ENCODE data around the gene PRM1. TPM values are rescaled to one million over a fixed set of nuclear protein-coding genes. Genes with fewer than 3 reads are reported as not detected.
A peak's percentile ranks its signal among the peaks of the same experiment; 100 is the strongest.

PRM1 gene
- total RNA-seq, 1 experiment from 2014 or later, result not detected

DNA sequence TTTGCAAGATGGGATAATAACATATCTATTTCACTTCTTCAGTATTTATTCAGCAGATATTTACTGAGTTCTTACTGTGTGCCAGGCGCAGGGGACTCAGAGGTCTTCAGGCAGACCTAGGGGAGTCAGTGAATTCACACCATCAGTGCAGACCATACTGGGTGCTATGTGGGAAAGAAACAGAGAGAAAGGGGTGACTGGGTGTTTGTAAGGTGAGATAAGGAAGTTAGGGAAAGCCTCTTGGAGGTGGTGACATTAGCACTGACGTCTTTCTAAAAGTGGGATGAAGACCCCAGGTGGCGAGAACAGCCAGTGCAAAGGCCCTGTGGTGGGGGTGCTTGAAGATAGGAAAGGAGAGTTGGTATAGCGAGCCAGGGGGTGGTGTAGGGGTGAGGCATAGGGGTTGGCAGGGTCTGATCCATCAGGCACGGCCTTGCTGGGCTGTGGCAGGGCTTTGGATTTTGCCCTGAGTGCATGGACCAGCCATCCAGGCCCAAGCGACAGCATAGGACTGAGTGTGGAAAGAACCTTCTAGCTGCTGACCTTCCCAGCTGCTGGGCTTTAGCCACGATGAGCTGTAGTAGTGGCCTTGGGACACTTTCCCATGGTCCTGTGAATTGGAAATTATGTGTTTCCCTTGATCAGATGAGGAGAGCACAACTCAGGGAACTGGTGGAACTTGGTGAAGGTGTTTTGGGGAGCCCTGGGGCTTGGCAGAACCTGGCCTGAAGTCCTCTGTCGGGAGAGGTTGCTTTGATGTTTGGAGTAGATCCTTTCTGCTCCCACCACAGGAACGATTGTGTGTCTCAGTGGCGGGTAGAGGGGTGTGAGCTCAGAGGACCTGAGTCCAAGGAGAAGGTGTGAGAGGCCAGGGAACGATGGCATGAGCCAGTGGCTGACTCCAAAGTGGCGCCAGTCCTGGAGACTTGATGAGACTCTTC, 21.2 kb downstream of the PRM1 start:
- Histone ChIP-seq H3T11ph (ENCODE audit: low read length) (no peak overlapping the region), H3K18ac (ENCODE audit: insufficient read length, low read depth, low read length) (no peak overlapping the region)
- H3K9me3 Mint-ChIP-seq, result no peaks in the 10 kb centered on the region

More for the DNA sequence above, 21.2 kb downstream of the PRM1 start:
- H3K4me1 ChIP-seq (ENCODE audit: insufficient read depth, low read length), result peaks cover 5% of the 10 kb centered on the region; the same call in 1 of the 2 replicates
- no peaks in the 10 kb centered on the region; the same call in 1 of the 2 replicates for H3K27me3 Mint-ChIP-seq (ENCODE audit: low read depth)
- WGBS (ENCODE audit: extremely low coverage, insufficient read length, low lambda C conversion rate), result no CpG with 5 or more reads among the region's 12 CpGs
- TF ChIP-seq CTCF (conservative IDR thresholded peaks at IDR 0.05), result no peak
- no peak overlapping the region for H3K9ac ChIP-seq (ENCODE audit: extremely low read depth, insufficient read length, low read length)
- H2BK12ac ChIP-seq (ENCODE audit: insufficient read length, low read depth, low read length), result no peak overlapping the region
- no peak overlapping the region for H3K4me3 Mint-ChIP-seq
- H4K20me1 ChIP-seq (ENCODE audit: control insufficient read depth, insufficient read depth, insufficient read length), result no peaks in the 10 kb centered on the region
- no peak overlapping the region for H2BK15ac ChIP-seq (ENCODE audit: low read depth, low read length)
- H3K4me2 ChIP-seq (ENCODE audit: insufficient read depth, insufficient read length, low read length), result no peak overlapping the region
- H3K36me3 Mint-ChIP-seq (ENCODE audit: insufficient read depth in 1 of 3, low read depth in 3 of 3), result no peaks in the 10 kb centered on the region
- H3K23me2 ChIP-seq (ENCODE audit: insufficient read length, low read depth, low read length, poor library complexity, severe bottlenecking), result peaks cover 9% of the 10 kb centered on the region
- peaks cover 1% of the 10 kb centered on the region; the same call in 1 of the 2 replicates for H3K79me2 ChIP-seq (ENCODE audit: insufficient read depth, low read length)
- H2BK20ac ChIP-seq (ENCODE audit: low read depth, low read length, poor library complexity, severe bottlenecking), result no peak overlapping the region
- H3K56ac ChIP-seq (ENCODE audit: insufficient read length, low read depth, low read length), result no peak overlapping the region
- H3K27ac Mint-ChIP-seq, result peak overlapping the region in 2 of 3 experiments; percentile 32 to 76; a peak in 3 of 7 replicates
- H3K79me1 ChIP-seq (ENCODE audit: insufficient read depth, low read depth, low read length, poor library complexity, severe bottlenecking), result no peaks in the 10 kb centered on the region
- H3K23ac ChIP-seq (ENCODE audit: insufficient read length, low read depth, low read length), result no peak overlapping the region
- H3K27ac ChIP-seq (ENCODE audit: insufficient read length, low read depth, low read length), result no peak overlapping the region
- no peak for DNase-seq
- no peak overlapping the region for H4K8ac ChIP-seq (replicated peaks; ENCODE audit: insufficient read length, low read depth, low read length)
- no peak overlapping the region for H2AK5ac ChIP-seq (ENCODE audit: insufficient read length, low read length)
- H2BK120ac ChIP-seq (ENCODE audit: low read depth, low read length, poor library complexity, severe bottlenecking), result no peak overlapping the region
- no peak overlapping the region for H2BK5ac ChIP-seq (ENCODE audit: insufficient read length, low read length)
- H3K27me3 ChIP-seq (ENCODE audit: insufficient read depth, low read length), result no peaks in the 10 kb centered on the region
- no peak overlapping the region for H3K14ac ChIP-seq (ENCODE audit: insufficient read depth, low read length)
- H3K4ac ChIP-seq (ENCODE audit: low read depth, low read length), result no peak overlapping the region
- H4K91ac ChIP-seq (ENCODE audit: insufficient read length, low read depth, low read length), result no peak overlapping the region
- no peak overlapping the region for H4K5ac ChIP-seq (ENCODE audit: insufficient read length, low read depth, low read length)
- peaks cover 15 to 18% of the 10 kb centered on the region in 2 experiments for H3K4me1 Mint-ChIP-seq
- no peaks in the 10 kb centered on the region for H3K9me3 ChIP-seq (ENCODE audit: control insufficient read depth, low read depth, low read length)
- H2AFZ ChIP-seq (ENCODE audit: low read length), result no peak overlapping the region

Measured in H9 (cell line).